Occipital lobe (tissue), 2 donors: ENCODE results near the gene KRTAP5-3. TPM values are rescaled to one million over a fixed set of nuclear protein-coding genes. Genes with fewer than 3 reads are reported as not detected.
"Not testable (repeated sequence)": the region's sequence is repeated elsewhere in the genome, so short reads cannot be mapped to it uniquely, and the experiment has no call there.

ENCODE experiments used
- DNase-seq: peaks from one replicate; lab custom pipeline; 2025; lab: John Stamatoyannopoulos, UW
- total RNA-seq: library from RNA; depleted of rRNA; stranded (reverse); fragments of >200 nt; gene quantifications from one replicate; pipeline ENCODE4 v1.2.3, GENCODE V29; 2014

KRTAP5-3 gene
- total RNA-seq, 1 donor from 2014 or later: not detected

DNA sequence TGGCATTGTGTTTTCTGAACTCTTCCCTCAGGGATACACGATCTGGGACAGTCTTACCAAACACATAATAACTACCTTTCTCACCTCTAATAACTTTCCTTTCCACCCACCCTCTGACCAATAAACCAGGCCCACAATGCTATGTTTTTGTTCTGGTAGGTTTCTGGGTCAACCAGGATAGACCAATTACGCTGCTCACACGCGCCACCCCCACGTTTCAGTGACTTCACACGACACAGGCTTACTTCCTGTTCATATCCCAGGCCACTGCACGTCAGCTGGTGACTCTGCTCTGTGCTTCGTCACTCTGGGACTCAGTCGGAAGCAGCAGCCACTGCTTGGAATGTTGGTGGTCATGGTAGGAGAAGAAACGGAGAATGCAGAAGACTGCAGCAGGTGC, 11.2 kb upstream of the KRTAP5-3 start:
- no peak for DNase-seq

GRCh38 chr11:1618231-1618630, 10.0 kb upstream of the KRTAP5-3 start:
- no peak for DNase-seq

DNA sequence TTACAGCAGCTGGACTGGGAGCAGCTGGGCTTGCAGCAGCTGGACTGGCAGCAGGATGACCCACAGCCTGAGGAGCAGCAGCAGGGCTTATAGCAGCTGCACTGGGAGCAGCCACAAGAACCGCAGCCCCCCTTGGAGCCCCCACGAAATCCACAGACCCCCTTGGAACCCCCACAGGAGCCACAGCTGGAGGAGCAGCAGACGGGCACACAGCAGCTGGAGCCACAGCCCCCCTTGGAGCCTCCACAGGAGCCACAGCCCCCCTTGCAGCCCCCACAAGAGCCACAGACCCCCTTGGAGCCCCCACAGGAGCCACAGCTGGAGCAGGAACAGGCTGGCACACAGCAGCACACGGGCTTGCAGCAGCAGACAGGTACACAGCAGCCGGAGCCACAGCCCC, 362 bp downstream of the KRTAP5-3 start:
- not testable (repeated sequence) for DNase-seq

GRCh38 chr11:1607156-1607845, 962 bp downstream of the KRTAP5-3 start:
- not testable (repeated sequence) for DNase-seq

DNA sequence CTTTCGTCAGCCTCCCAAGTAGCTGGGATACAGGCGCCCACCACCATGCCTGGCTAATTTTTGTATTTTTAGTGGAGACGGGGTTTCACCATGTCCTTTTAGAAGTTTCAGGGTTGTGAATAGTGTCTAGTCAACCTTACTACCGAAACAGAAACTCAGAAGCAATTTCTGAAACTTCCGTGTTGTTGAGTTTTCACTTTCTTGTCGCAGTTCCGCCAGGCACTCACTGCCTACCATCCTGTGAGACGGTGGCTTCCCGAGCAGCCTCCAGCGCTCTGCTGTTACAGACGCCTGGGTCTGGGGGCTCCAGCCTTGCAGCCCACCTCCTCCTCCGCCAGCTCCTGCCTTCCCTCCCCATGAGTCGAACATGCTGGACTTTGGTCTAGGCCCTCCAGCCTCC, 2.3 kb downstream of the KRTAP5-3 start:
- not testable (repeated sequence) for DNase-seq

DNA sequence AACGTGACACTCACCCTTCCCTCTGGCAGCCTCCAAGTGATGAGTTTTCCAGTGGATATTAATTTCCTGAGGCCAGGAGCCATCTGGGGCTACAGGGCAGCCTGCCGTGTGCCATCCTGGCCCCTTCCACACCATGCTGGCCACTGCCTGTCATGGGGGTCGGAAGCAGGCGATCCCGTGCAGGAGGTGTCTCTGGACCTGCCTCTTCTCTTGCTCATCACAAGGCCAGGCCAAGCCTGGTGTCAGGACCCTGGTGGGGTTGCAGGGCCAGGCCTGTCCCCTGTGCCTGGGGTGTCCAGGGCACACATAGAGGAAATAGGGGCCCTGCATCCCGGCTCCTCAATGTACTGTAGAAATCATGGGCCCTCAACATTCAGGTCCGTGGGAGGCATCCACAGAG, 3.6 kb downstream of the KRTAP5-3 start:
- no peak for DNase-seq

DNA sequence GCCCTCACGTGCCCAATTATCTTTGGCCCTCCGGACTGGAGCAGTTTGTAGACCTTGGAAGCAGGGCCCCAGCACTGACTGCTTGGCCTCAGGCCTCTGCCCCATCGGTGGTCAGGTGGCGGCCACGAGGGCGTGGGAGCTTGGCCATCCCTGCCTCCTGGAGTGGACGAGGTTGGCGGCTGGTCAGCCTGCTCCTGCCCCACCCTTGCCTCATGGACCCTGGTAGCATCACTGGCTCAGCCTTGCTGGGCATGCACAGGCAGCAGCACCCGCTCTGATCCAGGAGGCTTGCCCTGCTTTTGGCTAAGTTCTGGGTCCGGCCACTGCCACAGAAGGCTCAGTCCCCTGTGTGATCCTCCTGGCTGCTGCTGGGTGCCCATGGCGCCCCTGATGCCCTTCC, 4.1 kb downstream of the KRTAP5-3 start:
- no peak for DNase-seq

- DNase-seq: no peak
These were observed 4.6 kb downstream of the KRTAP5-3 start for GRCh38 chr11:1603629-1604028.

- DNase-seq: not testable (repeated sequence)
These were observed 6.6 kb downstream of the KRTAP5-3 start for GRCh38 chr11:1601663-1602062.

GRCh38 chr11:1600626-1601025, 7.6 kb downstream of the KRTAP5-3 start:
- DNase-seq: no peak

- DNase-seq: no peak
These were observed 9.4 kb downstream of the KRTAP5-3 start for GRCh38 chr11:1598816-1599215.

- not testable (repeated sequence) for DNase-seq
These were observed 9.9 kb downstream of the KRTAP5-3 start for GRCh38 chr11:1598406-1598805.

DNA sequence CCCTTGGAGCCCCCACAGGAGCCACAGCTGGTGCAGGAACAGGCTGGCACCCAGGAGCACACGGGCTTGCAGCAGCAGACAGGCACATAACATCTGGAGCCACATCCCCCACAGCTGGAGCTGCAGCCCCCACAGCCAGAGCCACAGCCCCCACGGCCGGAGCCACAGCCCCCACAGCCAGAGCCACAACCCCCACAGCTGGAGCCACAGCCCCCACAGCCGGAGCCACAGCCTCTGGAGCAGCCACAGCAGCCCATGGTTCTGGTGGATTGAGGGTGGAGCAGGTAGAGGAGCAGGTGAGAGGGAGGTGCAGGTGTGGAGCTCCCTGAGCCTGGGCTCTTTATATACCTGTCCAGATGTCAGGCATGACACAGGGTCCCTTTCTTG, 10.3 kb downstream of the KRTAP5-3 start, which contains the start of gene KRTAP5-2:
TSS of gene KRTAP5-2 (minus strand) at position 301 of the 387 bp plus-strand sequence. CDS start at position 257, 44 bp downstream.
- no peak for DNase-seq

- no peak for DNase-seq
These were observed 10.8 kb downstream of the KRTAP5-3 start for GRCh38 chr11:1597331-1597993.

DNA sequence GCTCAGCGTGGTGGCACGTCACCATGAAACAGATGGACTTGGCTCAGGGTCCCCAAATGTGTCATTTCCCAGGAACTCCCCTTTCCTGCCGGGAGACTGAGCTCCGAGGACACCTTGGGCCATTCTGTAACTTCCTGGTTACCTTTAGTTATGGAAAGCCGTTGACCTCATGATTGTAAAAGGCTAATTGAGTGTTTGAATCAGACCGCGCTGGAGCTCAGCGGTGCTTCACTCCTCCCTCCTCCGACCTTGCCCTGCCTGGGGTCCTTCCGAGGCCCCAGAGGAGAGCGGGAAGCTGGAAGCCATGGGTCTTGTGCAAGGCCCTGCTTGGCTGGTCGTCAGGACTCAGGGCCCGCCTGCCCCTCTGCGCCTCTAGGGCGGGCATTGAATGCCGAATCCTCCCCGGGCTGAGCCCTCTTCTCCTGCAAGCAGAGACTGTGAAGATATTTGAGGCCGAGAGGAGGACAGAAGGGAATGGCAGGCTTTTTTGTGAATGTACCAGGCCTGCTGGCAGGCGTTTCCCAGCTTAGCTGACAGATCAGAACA, 11.6 kb downstream of the KRTAP5-3 start:
- DNase-seq: not testable (repeated sequence)

DNA sequence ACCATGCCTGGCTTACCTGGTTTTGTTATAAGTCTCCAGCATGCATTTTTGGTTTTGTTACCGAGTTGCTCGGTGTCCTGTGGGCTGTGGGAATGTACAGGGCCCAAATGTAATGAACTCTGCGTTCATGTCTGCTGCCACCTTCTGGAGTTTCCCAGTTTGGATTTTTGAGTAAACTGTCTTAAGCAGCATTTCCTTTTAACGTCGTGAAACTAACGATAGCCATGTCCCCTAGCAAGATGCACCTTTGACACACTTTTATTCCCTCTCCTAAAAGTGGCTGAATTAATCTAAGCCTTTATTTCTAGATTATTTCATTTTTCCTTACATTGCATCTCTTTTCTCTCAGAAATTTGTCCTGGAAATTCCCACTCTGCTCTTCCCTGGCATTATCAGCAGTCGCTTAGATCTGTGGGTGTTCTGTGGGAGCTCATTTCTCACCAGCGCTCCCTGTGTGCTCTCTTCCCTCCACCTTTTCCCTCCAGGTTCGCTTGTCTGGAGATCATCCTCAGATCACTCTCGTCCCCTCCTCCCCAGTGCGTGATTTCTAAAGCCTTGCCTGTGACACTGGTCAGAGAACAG, 12.2 kb downstream of the KRTAP5-3 start:
- not testable (repeated sequence) for DNase-seq

- no peak for DNase-seq
These were observed 15.6 kb downstream of the KRTAP5-3 start for GRCh38 chr11:1592628-1593027.

- no peak for DNase-seq
These were observed 18.3 kb downstream of the KRTAP5-3 start for GRCh38 chr11:1589996-1590395.

DNA sequence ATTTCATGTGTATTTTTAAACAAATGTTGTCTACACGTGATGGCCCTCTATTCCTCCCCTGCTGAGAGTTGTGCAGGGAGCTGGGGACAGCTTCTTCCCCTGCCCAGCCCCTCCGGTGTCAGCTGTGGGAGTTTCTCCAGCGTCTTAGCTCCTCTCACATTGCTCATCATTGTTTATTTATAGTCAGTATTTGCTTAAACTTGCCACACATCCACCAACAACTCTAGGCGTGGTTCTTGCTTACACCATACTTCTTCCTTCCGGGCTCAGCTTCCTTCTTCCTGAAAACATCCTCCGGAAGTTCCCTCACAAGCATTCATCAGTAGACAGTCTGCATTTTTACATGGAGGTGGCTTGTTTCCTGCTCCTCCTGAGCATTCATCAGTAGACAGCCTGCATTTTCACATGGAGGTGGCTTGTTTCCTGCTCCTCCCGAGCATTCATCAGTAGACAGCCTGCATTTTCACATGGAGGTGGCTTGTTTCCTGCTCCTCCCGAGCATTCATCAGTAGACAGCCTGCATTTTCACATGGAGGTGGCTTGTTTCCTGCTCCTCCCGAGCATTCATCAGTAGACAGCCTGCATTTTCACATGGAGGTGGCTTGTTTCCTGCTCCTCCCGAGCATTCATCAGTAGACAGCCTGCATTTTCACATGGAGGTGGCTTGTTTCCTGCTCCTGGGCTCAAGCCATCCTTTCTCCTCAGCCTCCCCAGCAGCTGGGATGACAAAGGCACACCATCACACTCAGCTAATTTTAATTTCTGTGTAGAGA, 18.9 kb downstream of the KRTAP5-3 start:
- DNase-seq: not testable (repeated sequence)

DNA sequence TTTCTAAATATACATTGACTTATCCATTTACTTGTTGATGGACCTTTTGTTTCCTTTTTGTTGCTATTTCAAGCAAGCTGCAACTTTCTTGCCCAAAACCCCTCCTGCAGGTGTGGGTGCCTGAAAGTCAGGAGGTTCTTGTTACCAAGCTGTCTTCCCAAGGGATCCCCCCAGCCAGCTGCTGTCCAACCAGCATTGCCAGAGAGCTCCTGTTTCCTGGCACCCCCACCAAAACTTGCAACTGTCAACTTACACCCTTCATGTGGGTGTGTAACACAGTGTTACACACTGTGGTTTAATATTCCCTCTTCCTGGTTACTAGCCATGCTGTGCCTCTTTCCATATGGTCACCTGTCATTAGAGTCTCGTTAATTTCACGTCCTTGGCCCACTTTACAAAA, 21.6 kb downstream of the KRTAP5-3 start:
- DNase-seq: no peak

- DNase-seq: not testable (repeated sequence)
These were observed 23.4 kb downstream of the KRTAP5-3 start, which contains the start of gene KRTAP5-1 for GRCh38 chr11:1584661-1585370. TSS of gene KRTAP5-1 (minus strand) at chr11:1585283. CDS start at chr11:1585249, 34 bp downstream.
